Cardiac muscle cell (in vitro differentiated cells and primary cell): ENCODE results near the gene GALNT9. TPM values are rescaled to one million over a fixed set of nuclear protein-coding genes. Genes with fewer than 3 reads are reported as not detected.

Experiments used
- DNase-seq, 2 donors: peaks; one replicate each; pipeline versions ENCODE4 v3.0.0 to v3.0.0-alpha.2; 2010 to 2017; ENCODE audit warnings: low read depth in 1 of 2, low spot score in 1 of 2
- H3K27ac ChIP-seq: fragments of 200-600 bp; sonication (generic); 2 replicates; pipeline ENCODE4 v1.5.1; 2016
- H3K27me3 ChIP-seq: fragments of 200-600 bp; sonication (generic); 2 replicates; pipeline ENCODE4 v1.6.0; 2016; ENCODE audit warnings: control low read depth
- H3K36me3 ChIP-seq: fragments of 200-600 bp; sonication (generic); 2 replicates; pipeline ENCODE4 v1.5.1; 2016; ENCODE audit warnings: control low read depth
- H3K4me1 ChIP-seq: fragments of 200-600 bp; sonication (generic); 2 replicates; pipeline ENCODE4 v1.8.1; 2017; ENCODE audit warnings: low read depth, mild to moderate bottlenecking, mixed run types
- H3K4me3 ChIP-seq: fragments of 200-600 bp; sonication (generic); 2 replicates; pipeline ENCODE4 v1.5.1; 2016; ENCODE audit warnings: mild to moderate bottlenecking
- H3K9me3 ChIP-seq: fragments of 200-600 bp; sonication (generic); 2 replicates; pipeline ENCODE4 v1.5.1; 2017; ENCODE audit warnings: low read depth, mild to moderate bottlenecking, control low read depth
- polyA plus RNA-seq: library from polyadenylated mRNA; unstranded; fragments of >200 nt; fragmentation: Nextera tagmentation; extraction: Ambion mirVana; gene quantifications from 2 replicates; pipeline ENCODE4 v1.2.1, GENCODE V29; 2016
- total RNA-seq: library from RNA; depleted of rRNA; stranded (reverse); fragments of >200 nt; gene quantifications from 2 replicates; pipeline ENCODE4 v1.2.3, GENCODE V29; 2016
- TF ChIP-seq, protein P1 (sequence below): IDR thresholded peaks from 2 replicates; pipeline ENCODE4 v1.5.1; 2012; ENCODE audit warnings: low read depth, mild to moderate bottlenecking, low read length

GALNT9 gene
- total and polyA plus RNA-seq, 2 experiments from 2014 or later: 0.42 to 0.45 TPM

DNA sequence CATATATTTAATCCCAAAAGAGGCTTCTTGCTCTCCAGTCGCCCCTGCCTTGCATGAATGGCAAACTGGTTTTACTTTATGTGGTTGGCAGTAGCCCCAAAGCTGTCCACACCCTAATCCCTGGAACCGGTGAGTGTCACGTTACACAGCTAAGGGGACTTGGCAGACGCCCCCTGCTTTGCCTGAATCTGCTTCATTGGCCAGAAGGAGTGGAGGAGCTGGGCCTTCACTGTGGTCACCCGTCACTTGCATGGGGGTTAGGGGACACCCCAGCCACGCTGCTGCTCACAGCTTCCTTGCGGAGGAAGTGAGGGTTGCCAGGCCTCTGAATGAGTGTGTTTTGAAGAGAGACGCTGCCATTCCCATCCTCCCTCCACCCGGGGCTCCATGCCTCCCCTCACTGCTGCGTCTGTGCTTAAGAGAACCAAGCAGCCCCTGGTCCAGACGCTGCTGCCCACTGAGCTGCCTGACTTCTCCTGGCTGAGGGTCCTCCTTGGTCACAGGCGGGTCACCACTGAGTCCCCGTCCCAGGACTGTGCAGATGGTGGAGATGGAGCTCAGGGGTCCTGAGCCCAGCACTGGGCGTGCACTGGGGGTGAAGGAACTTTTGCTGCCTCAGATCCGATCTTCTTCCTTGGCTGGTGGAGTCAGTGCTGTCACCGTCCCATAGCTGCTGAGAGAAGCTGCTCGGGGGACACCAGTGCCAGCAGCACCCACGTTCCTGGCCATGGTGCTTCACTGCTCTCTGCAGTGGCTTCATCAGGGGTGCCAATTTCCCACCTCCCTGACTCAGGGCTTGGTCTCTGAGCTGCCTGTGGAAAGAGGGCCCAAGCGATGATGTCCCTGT, 39.8 kb downstream of the GALNT9 start:
- H3K36me3 ChIP-seq: no peaks in the 10 kb centered on the region
- no peaks in the 10 kb centered on the region for H3K4me1 ChIP-seq
- no peaks in the 10 kb centered on the region for H3K9me3 ChIP-seq
- DNase-seq: peak in 1 of 2 donors; percentile 68
- H3K27me3 ChIP-seq: peaks cover 29% of the 10 kb centered on the region
- no peak overlapping the region for H3K4me3 ChIP-seq
- TF ChIP-seq, protein P1, sequence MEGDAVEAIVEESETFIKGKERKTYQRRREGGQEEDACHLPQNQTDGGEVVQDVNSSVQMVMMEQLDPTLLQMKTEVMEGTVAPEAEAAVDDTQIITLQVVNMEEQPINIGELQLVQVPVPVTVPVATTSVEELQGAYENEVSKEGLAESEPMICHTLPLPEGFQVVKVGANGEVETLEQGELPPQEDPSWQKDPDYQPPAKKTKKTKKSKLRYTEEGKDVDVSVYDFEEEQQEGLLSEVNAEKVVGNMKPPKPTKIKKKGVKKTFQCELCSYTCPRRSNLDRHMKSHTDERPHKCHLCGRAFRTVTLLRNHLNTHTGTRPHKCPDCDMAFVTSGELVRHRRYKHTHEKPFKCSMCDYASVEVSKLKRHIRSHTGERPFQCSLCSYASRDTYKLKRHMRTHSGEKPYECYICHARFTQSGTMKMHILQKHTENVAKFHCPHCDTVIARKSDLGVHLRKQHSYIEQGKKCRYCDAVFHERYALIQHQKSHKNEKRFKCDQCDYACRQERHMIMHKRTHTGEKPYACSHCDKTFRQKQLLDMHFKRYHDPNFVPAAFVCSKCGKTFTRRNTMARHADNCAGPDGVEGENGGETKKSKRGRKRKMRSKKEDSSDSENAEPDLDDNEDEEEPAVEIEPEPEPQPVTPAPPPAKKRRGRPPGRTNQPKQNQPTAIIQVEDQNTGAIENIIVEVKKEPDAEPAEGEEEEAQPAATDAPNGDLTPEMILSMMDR: no peak
- H3K27ac ChIP-seq: no peak overlapping the region

GRCh38 chr12:132288516-132289215, 40.7 kb downstream of the GALNT9 start:
- no peaks in the 10 kb centered on the region for H3K4me1 ChIP-seq
- H3K27ac ChIP-seq: no peak overlapping the region
- DNase-seq: no peak
- TF ChIP-seq, protein P1: no peak
- no peak overlapping the region for H3K4me3 ChIP-seq
- no peaks in the 10 kb centered on the region for H3K9me3 ChIP-seq
- peaks cover 32% of the 10 kb centered on the region for H3K27me3 ChIP-seq
- no peaks in the 10 kb centered on the region for H3K36me3 ChIP-seq

GRCh38 chr12:132287391-132288238, 41.8 kb downstream of the GALNT9 start:
- no peak overlapping the region for H3K4me3 ChIP-seq
- TF ChIP-seq, protein P1: no peak
- no peaks in the 10 kb centered on the region for H3K4me1 ChIP-seq
- peaks cover 32% of the 10 kb centered on the region for H3K27me3 ChIP-seq
- no peak overlapping the region for H3K27ac ChIP-seq
- H3K9me3 ChIP-seq: no peaks in the 10 kb centered on the region
- H3K36me3 ChIP-seq: no peaks in the 10 kb centered on the region
- DNase-seq: no peak

DNA sequence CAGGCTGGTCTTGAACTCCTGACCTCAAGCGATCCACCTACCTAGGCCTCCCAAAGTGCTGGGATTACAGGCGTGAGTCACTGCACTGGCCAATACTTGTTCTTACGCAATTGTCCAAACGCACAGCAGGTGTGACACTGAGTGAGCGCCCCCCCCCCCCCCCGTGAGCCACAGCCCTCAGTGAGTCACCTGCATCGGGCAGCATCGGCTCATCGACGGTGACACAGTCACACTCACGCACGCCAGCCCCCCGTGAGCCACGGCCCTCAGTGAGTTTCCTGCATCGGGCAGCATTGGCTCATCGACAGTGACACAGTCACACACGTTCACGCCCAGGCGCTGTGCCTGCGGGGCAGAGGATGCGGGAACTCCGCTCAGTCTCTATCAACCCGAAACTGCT, 42.5 kb downstream of the GALNT9 start:
- peaks cover 32% of the 10 kb centered on the region for H3K27me3 ChIP-seq
- no peak overlapping the region for H3K4me3 ChIP-seq
- TF ChIP-seq, protein P1: no peak
- DNase-seq: peak in 1 of 2 donors; percentile 15
- H3K27ac ChIP-seq: no peak overlapping the region
- H3K36me3 ChIP-seq: no peaks in the 10 kb centered on the region
- no peaks in the 10 kb centered on the region for H3K9me3 ChIP-seq
- H3K4me1 ChIP-seq: no peaks in the 10 kb centered on the region

- peaks cover 32% of the 10 kb centered on the region for H3K27me3 ChIP-seq
- peak; percentile 76 to 93 for DNase-seq
- TF ChIP-seq, protein P1: no peak
- H3K27ac ChIP-seq: no peak overlapping the region
- H3K4me3 ChIP-seq: no peak overlapping the region
- H3K36me3 ChIP-seq: no peaks in the 10 kb centered on the region
- no peaks in the 10 kb centered on the region for H3K9me3 ChIP-seq
- no peaks in the 10 kb centered on the region for H3K4me1 ChIP-seq
These were observed 43.3 kb downstream of the GALNT9 start for GRCh38 chr12:132285991-132286681.
